Hepatocyte (in vitro differentiated cells): ENCODE measurements around the gene MET. TPM values are rescaled to one million over a fixed set of nuclear protein-coding genes. Genes with fewer than 3 reads are reported as not detected.

ENCODE experiments used
- DNase-seq: peaks from one replicate; pipeline ENCODE4 v3.0.0-alpha.2; 2016; ENCODE audit warnings: low spot score
- H2AFZ ChIP-seq: fragments of 200-600 bp; sonication (generic); 2 replicates; pipeline ENCODE4 v1.6.0; 2016; ENCODE audit warnings: antibody characterized with exemption, mild to moderate bottlenecking
- H3K27ac ChIP-seq: fragments of 200-600 bp; sonication (generic); 2 replicates; pipeline ENCODE4 v1.5.1; 2016; ENCODE audit warnings: mild to moderate bottlenecking
- H3K27me3 ChIP-seq: fragments of 200-600 bp; sonication (generic); 2 replicates; pipeline ENCODE4 v1.6.1; 2016
- H3K36me3 ChIP-seq: fragments of 200-600 bp; sonication (generic); replicated peaks from 2 replicates; pipeline ENCODE4 v1.5.1; 2016; ENCODE audit warnings: low read depth; ENCODE audit not compliant: insufficient read depth
- H3K4me1 ChIP-seq: fragments of 200-600 bp; sonication (generic); 2 replicates; pipeline ENCODE4 v1.5.1; 2016; ENCODE audit warnings: mild to moderate bottlenecking, moderate library complexity; ENCODE audit not compliant: insufficient read depth
- H3K4me2 ChIP-seq: fragments of 200-600 bp; sonication (generic); 2 replicates; pipeline ENCODE4 v1.6.0; 2016
- H3K4me3 ChIP-seq: fragments of 200-600 bp; sonication (generic); 2 replicates; pipeline ENCODE4 v1.5.1; 2016; ENCODE audit warnings: mild to moderate bottlenecking
- H3K79me2 ChIP-seq: fragments of 200-600 bp; sonication (generic); 2 replicates; pipeline ENCODE4 v1.6.0; 2017; ENCODE audit warnings: mild to moderate bottlenecking
- H3K9me2 ChIP-seq: fragments of 200-600 bp; sonication (generic); replicated peaks from 2 replicates; pipeline ENCODE4 v1.6.0; 2017; ENCODE audit warnings: mild to moderate bottlenecking; ENCODE audit not compliant: insufficient read depth
- H3K9me3 ChIP-seq: fragments of 200-600 bp; sonication (generic); 2 replicates; pipeline ENCODE4 v1.5.1; 2016; ENCODE audit warnings: low read depth, mild to moderate bottlenecking
- H4K20me1 ChIP-seq: fragments of 200-600 bp; sonication (generic); 2 replicates; pipeline ENCODE4 v1.6.0; 2016; ENCODE audit warnings: mild to moderate bottlenecking; ENCODE audit not compliant: insufficient read depth, poor library complexity, severe bottlenecking
- EZH2 ChIP-seq: fragments of 200-600 bp; sonication (generic); IDR thresholded peaks from 2 replicates; pipeline ENCODE4 v1.6.1; 2016; ENCODE audit warnings: antibody characterized with exemption, mild to moderate bottlenecking, borderline replicate concordance
- EZH2phosphoT487 ChIP-seq: fragments of 200-600 bp; sonication (generic); IDR thresholded peaks from one replicate; pipeline ENCODE4 v1.6.1; 2018; ENCODE audit warnings: antibody characterized with exemption, mild to moderate bottlenecking, low read depth, moderate library complexity; ENCODE audit not compliant: unreplicated experiment, severe bottlenecking
- WGBS: methylation state at CpG from one replicate; pipeline ENCODE4 v1.1.6; 2016; ENCODE audit warnings: low lambda C conversion rate; ENCODE audit errors: missing lambda C conversion rate; 5-methylcytosine and 5-hydroxymethylcytosine counted together
- polyA plus RNA-seq: library from polyadenylated mRNA; unstranded; fragments of >200 nt; fragmentation: Nextera tagmentation; extraction: Ambion mirVana; gene quantifications from 2 replicates; pipeline ENCODE4 v1.2.1, GENCODE V29; 2016
- total RNA-seq: library from RNA; depleted of rRNA; stranded (reverse); fragments of >200 nt; gene quantifications from 2 replicates; pipeline ENCODE4 v1.2.3, GENCODE V29; 2014
- TF ChIP-seq, protein P1 (sequence below): fragments of 200-600 bp; sonication (generic); IDR thresholded peaks from 2 replicates; pipeline ENCODE4 v1.5.1; 2016; ENCODE audit warnings: antibody characterized with exemption, mild to moderate bottlenecking; ENCODE audit not compliant: poor library complexity

Gene MET
- total and polyA plus RNA-seq, 2 experiments from 2014 or later = 12.7 to 35.7 TPM

DNA sequence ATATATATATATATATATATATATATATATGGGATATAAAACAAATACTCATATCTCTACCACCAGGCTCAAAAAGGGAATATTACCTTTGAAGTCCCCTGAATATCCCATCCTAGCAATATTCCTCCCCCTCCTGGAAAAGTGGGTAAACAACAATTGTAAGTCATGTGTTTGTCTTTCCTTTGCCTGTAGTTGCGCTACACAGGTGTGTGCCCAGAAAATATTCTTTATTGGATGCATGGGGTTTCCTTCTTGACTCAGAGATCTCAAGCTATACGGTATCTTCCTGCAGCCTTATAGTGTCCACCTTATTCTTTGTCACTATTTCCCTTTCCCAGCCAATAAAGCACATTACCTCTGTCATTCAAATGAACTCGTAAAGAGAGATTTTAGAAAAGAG lies 54.2 kb downstream of the MET start:
- no peaks in the 10 kb centered on the region for H3K9me3 ChIP-seq
- H2AFZ ChIP-seq = no peak overlapping the region
- H3K9me2 ChIP-seq = no peaks in the 10 kb centered on the region
- no peak for TF ChIP-seq EZH2phosphoT487
- H3K4me2 ChIP-seq = no peak overlapping the region
- H3K27me3 ChIP-seq = no peaks in the 10 kb centered on the region
- no peaks in the 10 kb centered on the region for H3K36me3 ChIP-seq
- DNase-seq = no peak
- peaks cover 8% of the 10 kb centered on the region for H3K79me2 ChIP-seq
- H3K4me3 ChIP-seq = no peak overlapping the region
- H4K20me1 ChIP-seq = no peaks in the 10 kb centered on the region
- H3K27ac ChIP-seq = no peak overlapping the region
- WGBS = 80% methylated on average over 3 of the region's 3 CpGs
- H3K4me1 ChIP-seq = peaks cover 27% of the 10 kb centered on the region

DNA sequence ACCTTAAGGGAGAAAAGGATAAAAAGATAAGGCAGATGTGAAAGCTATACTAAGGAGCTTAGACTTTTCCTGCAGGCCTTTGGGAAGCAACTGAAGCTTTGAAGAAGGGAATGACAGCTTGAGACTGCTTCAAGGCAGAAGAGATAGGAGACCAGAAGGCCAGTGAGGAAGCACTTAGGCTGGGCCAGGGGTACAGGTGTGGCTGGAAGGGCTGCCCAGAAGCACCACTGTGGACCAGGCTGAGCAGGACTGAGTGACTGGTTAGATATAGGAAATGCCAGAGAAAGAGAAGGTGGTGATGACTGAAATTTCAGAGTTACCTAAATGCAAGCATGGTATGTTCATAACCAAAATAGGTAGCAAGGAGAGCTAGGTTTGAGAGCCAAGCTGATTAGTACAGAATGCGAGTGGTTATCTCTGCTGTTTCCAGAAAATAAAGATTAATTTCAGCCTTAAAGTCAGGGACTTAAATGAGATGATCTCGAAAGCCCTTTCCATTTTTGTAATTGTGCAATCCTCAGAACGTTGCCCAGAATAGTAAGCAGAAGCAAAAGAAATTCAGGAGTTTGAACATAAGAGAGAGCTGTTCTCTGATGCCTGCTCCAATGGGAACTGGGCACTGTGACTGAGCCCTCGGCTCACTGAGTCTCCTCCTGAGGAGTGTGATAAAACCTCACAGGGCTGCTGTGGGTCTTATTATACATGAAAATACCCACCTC lies 54.9 kb downstream of the MET start:
- no peak for DNase-seq
- H3K4me2 ChIP-seq = peak overlapping the region; percentile 53
- H3K4me1 ChIP-seq = peaks cover 27% of the 10 kb centered on the region
- no peaks in the 10 kb centered on the region for H3K9me3 ChIP-seq
- H3K27me3 ChIP-seq = no peaks in the 10 kb centered on the region
- no peaks in the 10 kb centered on the region for H3K9me2 ChIP-seq
- TF ChIP-seq, protein P1, sequence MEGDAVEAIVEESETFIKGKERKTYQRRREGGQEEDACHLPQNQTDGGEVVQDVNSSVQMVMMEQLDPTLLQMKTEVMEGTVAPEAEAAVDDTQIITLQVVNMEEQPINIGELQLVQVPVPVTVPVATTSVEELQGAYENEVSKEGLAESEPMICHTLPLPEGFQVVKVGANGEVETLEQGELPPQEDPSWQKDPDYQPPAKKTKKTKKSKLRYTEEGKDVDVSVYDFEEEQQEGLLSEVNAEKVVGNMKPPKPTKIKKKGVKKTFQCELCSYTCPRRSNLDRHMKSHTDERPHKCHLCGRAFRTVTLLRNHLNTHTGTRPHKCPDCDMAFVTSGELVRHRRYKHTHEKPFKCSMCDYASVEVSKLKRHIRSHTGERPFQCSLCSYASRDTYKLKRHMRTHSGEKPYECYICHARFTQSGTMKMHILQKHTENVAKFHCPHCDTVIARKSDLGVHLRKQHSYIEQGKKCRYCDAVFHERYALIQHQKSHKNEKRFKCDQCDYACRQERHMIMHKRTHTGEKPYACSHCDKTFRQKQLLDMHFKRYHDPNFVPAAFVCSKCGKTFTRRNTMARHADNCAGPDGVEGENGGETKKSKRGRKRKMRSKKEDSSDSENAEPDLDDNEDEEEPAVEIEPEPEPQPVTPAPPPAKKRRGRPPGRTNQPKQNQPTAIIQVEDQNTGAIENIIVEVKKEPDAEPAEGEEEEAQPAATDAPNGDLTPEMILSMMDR = no peak
- H3K27ac ChIP-seq = peak overlapping the region; percentile 69
- no peaks in the 10 kb centered on the region for H3K36me3 ChIP-seq
- 58% methylated on average over 4 of the region's 4 CpGs for WGBS
- H3K79me2 ChIP-seq = peaks cover 8% of the 10 kb centered on the region
- no peak overlapping the region for H3K4me3 ChIP-seq
- no peak overlapping the region for H2AFZ ChIP-seq
- H4K20me1 ChIP-seq = no peaks in the 10 kb centered on the region

DNA sequence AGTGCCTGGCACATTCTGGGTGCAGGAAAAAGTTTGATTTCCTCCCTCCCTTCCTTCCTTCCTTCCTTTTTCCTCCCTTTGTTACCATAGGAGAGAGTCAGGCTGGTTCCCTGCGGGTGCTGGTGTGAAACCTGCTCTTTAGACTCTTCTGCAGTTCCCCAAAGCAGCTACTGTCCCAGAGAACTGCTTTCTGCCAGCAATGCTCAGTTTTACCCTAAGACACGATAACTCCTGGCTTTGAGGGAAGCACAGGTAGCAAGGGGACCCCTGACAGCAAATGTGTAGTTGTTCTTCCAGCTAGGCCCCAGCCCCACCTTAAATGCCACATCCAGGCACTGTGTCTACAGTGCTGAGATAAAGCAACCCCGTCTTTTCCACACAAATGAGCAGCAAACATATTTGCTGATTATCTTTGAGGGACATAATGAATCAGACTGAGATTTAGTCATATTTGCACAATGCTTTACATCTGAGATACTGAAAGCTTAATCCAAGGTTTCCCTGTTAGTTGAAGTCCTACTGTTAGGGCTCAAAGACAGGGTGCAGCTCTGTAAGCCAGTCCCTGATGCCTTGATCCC lies 55.5 kb downstream of the MET start:
- H3K4me3 ChIP-seq = no peak overlapping the region
- no peaks in the 10 kb centered on the region for H3K9me3 ChIP-seq
- H3K4me1 ChIP-seq = peaks cover 28% of the 10 kb centered on the region
- 61% methylated on average over 3 of the region's 3 CpGs for whole genome bisulfite sequencing
- H3K9me2 ChIP-seq = no peaks in the 10 kb centered on the region
- no peak overlapping the region for H2AFZ ChIP-seq
- DNase-seq = no peak
- H3K4me2 ChIP-seq = peak overlapping the region; percentile 53
- peaks cover 8% of the 10 kb centered on the region for H3K79me2 ChIP-seq
- no peaks in the 10 kb centered on the region for H3K27me3 ChIP-seq
- peak overlapping the region; percentile 69 for H3K27ac ChIP-seq
- no peaks in the 10 kb centered on the region for H4K20me1 ChIP-seq
- TF ChIP-seq EZH2phosphoT487 (no peak), EZH2 (no peak)
- TF ChIP-seq, protein P1 = no peak
- no peaks in the 10 kb centered on the region for H3K36me3 ChIP-seq

DNA sequence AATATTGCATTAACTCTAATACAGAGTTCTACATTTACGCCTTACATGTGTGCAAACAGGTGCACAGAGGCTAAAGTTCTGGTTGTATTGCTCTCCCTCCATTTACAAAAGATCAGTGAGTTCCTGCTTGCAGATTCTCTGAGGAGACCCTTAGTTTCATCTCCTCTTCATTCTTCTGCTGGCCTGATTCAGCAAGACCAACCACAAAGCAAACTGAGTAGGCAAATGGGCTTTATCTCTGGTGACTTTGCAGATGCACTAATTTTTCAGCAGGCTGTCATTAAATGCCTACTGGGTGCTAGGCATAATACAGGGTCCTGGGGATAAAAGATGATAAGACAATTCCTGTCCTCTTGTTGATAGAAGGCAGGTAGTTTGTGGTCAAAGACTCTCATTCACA lies 56.4 kb downstream of the MET start:
- TF ChIP-seq EZH2 (no peak), EZH2phosphoT487 (no peak)
- TF ChIP-seq, protein P1 = no peak
- Histone ChIP-seq H4K20me1 (no peaks in the 10 kb centered on the region), H2AFZ (no peak overlapping the region), H3K36me3 (no peaks in the 10 kb centered on the region), H3K4me3 (no peak overlapping the region), H3K4me1 (peaks cover 33% of the 10 kb centered on the region), H3K79me2 (peaks cover 8% of the 10 kb centered on the region), H3K9me2 (no peaks in the 10 kb centered on the region), H3K27me3 (no peaks in the 10 kb centered on the region), H3K27ac (no peak overlapping the region), H3K9me3 (no peaks in the 10 kb centered on the region), H3K4me2 (no peak overlapping the region)
- DNase-seq = no peak
- WGBS = 100% methylated on average over 1 of the region's 1 CpG
